ENCODE results near the gene RNF212.
A peak's percentile ranks its signal among the peaks of the same experiment; 100 is the strongest.

The RNF212 gene

DNA sequence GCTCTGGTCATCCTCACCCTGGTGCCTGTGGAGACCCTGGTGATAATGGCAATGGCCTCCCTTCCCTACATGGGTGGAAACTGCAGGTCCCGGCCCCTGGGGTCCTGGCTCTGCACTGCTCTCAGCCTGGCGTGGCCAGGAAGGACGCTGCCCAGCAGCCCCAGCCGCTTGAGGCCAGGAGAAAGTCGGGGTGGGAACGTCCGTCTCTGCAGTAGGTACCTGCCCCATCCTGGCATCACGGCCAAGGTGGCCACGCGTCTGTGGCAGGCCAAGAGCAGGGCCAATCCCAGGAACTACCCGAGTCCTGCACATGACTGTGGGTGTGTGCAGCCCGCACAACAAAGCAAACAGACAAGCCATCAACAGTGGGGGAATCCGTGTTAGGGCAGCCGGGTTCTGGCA lies 68.2 kb downstream of the RNF212 start:
- Histone ChIP-seq H3K4me3 (replicated peaks; ENCODE audit: insufficient read depth, low read length) (no peak overlapping the region), H3K27me3 (ENCODE audit: insufficient read depth, poor library complexity, severe bottlenecking) (peaks cover 12% of the 10 kb centered on the region), H3K27ac (replicated peaks) (no peak overlapping the region)
- DNase-seq (ENCODE audit: low read depth in 1 of 2, low spot score in 1 of 2), result no peak
- no peak for TF ChIP-seq POLR2AphosphoS5 (IDR thresholded peaks at IDR 0.05; ENCODE audit: low read depth)
- TF ChIP-seq, protein P1, sequence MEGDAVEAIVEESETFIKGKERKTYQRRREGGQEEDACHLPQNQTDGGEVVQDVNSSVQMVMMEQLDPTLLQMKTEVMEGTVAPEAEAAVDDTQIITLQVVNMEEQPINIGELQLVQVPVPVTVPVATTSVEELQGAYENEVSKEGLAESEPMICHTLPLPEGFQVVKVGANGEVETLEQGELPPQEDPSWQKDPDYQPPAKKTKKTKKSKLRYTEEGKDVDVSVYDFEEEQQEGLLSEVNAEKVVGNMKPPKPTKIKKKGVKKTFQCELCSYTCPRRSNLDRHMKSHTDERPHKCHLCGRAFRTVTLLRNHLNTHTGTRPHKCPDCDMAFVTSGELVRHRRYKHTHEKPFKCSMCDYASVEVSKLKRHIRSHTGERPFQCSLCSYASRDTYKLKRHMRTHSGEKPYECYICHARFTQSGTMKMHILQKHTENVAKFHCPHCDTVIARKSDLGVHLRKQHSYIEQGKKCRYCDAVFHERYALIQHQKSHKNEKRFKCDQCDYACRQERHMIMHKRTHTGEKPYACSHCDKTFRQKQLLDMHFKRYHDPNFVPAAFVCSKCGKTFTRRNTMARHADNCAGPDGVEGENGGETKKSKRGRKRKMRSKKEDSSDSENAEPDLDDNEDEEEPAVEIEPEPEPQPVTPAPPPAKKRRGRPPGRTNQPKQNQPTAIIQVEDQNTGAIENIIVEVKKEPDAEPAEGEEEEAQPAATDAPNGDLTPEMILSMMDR (IDR thresholded peaks at IDR 0.05; ENCODE audit: insufficient read depth, low read length), result no peak
- TF ChIP-seq, protein P2, sequence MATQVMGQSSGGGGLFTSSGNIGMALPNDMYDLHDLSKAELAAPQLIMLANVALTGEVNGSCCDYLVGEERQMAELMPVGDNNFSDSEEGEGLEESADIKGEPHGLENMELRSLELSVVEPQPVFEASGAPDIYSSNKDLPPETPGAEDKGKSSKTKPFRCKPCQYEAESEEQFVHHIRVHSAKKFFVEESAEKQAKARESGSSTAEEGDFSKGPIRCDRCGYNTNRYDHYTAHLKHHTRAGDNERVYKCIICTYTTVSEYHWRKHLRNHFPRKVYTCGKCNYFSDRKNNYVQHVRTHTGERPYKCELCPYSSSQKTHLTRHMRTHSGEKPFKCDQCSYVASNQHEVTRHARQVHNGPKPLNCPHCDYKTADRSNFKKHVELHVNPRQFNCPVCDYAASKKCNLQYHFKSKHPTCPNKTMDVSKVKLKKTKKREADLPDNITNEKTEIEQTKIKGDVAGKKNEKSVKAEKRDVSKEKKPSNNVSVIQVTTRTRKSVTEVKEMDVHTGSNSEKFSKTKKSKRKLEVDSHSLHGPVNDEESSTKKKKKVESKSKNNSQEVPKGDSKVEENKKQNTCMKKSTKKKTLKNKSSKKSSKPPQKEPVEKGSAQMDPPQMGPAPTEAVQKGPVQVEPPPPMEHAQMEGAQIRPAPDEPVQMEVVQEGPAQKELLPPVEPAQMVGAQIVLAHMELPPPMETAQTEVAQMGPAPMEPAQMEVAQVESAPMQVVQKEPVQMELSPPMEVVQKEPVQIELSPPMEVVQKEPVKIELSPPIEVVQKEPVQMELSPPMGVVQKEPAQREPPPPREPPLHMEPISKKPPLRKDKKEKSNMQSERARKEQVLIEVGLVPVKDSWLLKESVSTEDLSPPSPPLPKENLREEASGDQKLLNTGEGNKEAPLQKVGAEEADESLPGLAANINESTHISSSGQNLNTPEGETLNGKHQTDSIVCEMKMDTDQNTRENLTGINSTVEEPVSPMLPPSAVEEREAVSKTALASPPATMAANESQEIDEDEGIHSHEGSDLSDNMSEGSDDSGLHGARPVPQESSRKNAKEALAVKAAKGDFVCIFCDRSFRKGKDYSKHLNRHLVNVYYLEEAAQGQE (IDR thresholded peaks at IDR 0.05; ENCODE audit: insufficient replicate concordance, low read depth), result no peak
- no peak for TF ChIP-seq SPI1 (IDR thresholded peaks at IDR 0.05; ENCODE audit: borderline replicate concordance, low read depth)
- TF ChIP-seq GABPA (IDR thresholded peaks at IDR 0.05; ENCODE audit: low read depth), result no peak

DNA sequence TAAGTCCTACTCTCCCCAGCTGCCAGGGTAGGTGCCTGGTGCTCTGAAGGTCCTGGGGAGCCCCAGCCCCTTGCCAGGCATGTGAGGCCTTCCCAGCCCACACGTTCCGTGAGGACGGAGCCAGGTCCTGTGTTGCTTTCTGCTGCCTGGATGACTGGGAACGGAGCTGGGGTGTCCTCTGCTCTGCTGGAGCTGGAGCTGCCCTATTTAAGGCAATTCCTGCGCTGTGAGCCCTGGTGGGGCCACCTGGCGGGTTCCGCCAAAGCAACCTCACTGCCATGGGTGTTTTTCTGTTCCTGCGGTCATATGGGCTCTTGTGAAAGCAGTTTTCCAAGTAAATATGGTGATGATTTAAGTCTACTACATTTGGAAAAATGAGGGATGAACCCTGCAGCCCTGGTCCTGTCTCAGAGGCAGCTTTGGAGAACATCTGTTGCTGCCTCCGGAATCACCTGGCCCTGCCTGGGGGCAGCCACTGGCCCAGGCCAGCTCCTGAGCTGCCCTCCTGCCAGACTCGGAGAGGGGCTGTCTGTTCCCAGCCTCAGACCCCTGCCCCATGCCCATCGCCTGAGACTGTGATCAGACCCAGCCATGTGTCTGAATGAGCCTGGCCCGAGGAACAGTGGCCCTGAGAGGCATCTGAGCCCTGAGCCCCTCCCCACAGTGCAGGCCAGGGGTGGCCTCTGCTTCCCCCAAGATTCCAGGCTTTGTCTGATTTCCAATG lies 68.7 kb downstream of the RNF212 start:
- no peak overlapping the region for H3K4me3 ChIP-seq (replicated peaks; ENCODE audit: insufficient read depth, low read length)
- TF ChIP-seq SPI1 (IDR thresholded peaks at IDR 0.05; ENCODE audit: borderline replicate concordance, low read depth), result no peak
- TF ChIP-seq POLR2AphosphoS5 (IDR thresholded peaks at IDR 0.05; ENCODE audit: low read depth), result no peak
- TF ChIP-seq, protein P2 (IDR thresholded peaks at IDR 0.05; ENCODE audit: insufficient replicate concordance, low read depth), result no peak
- TF ChIP-seq, protein P1 (IDR thresholded peaks at IDR 0.05; ENCODE audit: insufficient read depth, low read length), result no peak
- no peak for TF ChIP-seq GABPA (IDR thresholded peaks at IDR 0.05; ENCODE audit: low read depth)
- DNase-seq (ENCODE audit: low read depth in 1 of 2, low spot score in 1 of 2), result no peak
- H3K27ac ChIP-seq (replicated peaks), result no peak overlapping the region
- peaks cover 12% of the 10 kb centered on the region for H3K27me3 ChIP-seq (ENCODE audit: insufficient read depth, poor library complexity, severe bottlenecking)

DNA sequence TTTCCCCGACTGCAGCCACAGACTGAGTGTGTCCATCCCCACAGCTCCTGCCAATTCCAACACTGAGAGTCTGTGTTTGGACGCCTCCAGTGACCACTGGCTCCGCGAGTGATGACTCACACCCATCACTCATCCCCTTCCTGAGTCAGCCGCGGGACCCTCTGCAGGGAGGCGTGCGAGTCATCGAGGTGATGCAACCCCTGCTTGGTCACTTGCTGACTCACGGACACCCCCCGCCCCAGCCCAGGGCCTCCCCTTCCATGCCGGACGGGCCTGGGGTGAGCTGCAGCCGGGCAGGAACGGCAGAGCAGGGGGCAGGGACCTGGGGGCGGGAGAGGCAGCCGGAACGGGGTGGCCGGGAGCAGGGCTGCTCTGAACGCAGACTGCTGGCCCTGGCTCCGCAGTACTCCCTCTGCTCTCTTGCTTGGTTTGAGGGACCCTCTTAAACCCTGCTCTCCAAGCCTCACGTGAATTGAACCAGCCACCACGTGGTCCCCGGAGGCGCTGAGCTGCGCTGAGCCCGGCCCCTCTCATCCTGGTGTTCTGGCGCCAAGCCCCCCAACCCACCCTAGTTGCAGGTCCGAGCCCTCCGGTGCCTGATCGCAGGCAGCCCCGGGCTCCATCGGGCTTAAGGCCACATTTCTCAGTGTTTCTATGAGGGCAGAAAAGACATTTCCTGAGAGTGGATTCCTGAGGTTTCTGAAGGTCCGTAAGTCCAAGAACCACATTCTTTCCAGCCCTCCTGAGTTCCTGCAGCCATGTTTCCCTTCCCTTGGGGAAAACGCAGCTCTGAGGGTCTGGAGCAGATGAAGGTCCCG lies 69.5 kb downstream of the RNF212 start:
- H3K27me3 ChIP-seq (ENCODE audit: insufficient read depth, poor library complexity, severe bottlenecking), result peaks cover 12% of the 10 kb centered on the region
- no peak overlapping the region for H3K27ac ChIP-seq (replicated peaks)
- no peak overlapping the region for H3K4me3 ChIP-seq (replicated peaks; ENCODE audit: insufficient read depth, low read length)
- TF ChIP-seq POLR2AphosphoS5 (IDR thresholded peaks at IDR 0.05; ENCODE audit: low read depth), result no peak
- TF ChIP-seq, protein P1 (IDR thresholded peaks at IDR 0.05; ENCODE audit: insufficient read depth, low read length), result no peak
- TF ChIP-seq GABPA (IDR thresholded peaks at IDR 0.05; ENCODE audit: low read depth), result no peak
- TF ChIP-seq, protein P2 (IDR thresholded peaks at IDR 0.05; ENCODE audit: insufficient replicate concordance, low read depth), result no peak
- no peak for TF ChIP-seq SPI1 (IDR thresholded peaks at IDR 0.05; ENCODE audit: borderline replicate concordance, low read depth)
- peak; percentile 24 to 89 for DNase-seq (ENCODE audit: low read depth in 1 of 2, low spot score in 1 of 2)

All from HL-60 (cell line).